ENCODE results near the gene AHSG. TPM values are rescaled to one million over a fixed set of nuclear protein-coding genes. Genes with fewer than 3 reads are reported as not detected.
"Not testable (repeated sequence)": the region's sequence is repeated elsewhere in the genome, so short reads cannot be mapped to it uniquely, and the experiment has no call there.

The AHSG gene
- total RNA-seq, 1 donor from 2014 or later = 0.19 TPM

- no peaks in the 10 kb centered on the region for H3K4me1 Mint-ChIP-seq (ENCODE audit: low read depth)
- no peak for DNase-seq (ENCODE audit: low spot score, unreplicated experiment)
- no peaks in the 10 kb centered on the region for H3K27me3 Mint-ChIP-seq
- no peak for TF ChIP-seq CTCF (IDR thresholded peaks at IDR 0.05; ENCODE audit: unreplicated experiment)
- H3K27ac Mint-ChIP-seq = no peak overlapping the region
- no peak overlapping the region for H3K4me3 Mint-ChIP-seq (ENCODE audit: low read depth)
- no peaks in the 10 kb centered on the region for H3K9me3 Mint-ChIP-seq (ENCODE audit: low read depth)
- H3K36me3 Mint-ChIP-seq (ENCODE audit: insufficient read depth) = peaks cover 23% of the 10 kb centered on the region
These were observed 32.1 kb upstream of the AHSG start for GRCh38 chr3:186580785-186581184.

DNA sequence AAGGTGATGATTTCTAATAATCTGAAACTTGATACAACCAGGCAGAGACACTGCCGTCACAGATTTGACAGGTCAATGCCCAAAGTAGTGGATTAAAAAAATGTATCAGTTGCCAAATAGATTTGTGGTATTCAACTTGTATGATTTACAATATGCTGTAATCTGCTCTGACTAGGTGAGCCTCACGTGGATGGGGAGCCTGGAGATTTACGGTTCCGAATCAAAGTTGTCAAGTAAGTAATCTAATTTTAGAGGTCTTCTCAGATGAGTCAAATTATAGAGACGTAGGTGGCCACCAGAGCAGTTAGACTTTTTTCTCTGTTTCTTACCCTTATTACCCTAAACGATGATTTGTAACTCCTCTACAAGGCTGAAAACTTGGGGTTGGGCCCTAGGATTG, 30.3 kb upstream of the AHSG start:
- TF ChIP-seq CTCF (IDR thresholded peaks at IDR 0.05; ENCODE audit: unreplicated experiment) = no peak
- Mint-ChIP-seq H3K9me3 (ENCODE audit: low read depth) (no peaks in the 10 kb centered on the region), H3K4me3 (ENCODE audit: low read depth) (no peak overlapping the region), H3K27ac (no peak overlapping the region), H3K36me3 (ENCODE audit: insufficient read depth) (peaks cover 21% of the 10 kb centered on the region), H3K27me3 (no peaks in the 10 kb centered on the region), H3K4me1 (ENCODE audit: low read depth) (no peaks in the 10 kb centered on the region)
- no peak for DNase-seq (ENCODE audit: low spot score, unreplicated experiment)

DNA sequence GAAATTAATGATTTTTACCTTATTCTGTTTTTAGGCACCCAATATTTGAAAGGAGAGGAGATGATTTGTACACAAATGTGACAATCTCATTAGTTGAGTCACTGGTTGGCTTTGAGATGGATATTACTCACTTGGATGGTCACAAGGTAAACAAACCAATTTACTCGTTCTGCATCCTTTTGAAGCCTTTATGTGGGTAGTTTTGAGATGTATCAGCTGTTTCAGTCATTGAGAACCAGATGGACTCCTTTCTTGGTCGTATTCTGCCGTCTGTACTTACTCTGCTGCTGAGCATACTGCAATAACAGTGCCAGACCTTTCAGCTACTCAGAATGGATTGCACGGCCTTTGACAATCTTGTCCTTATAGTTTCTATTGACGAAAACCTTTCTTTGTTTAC, 29.0 kb upstream of the AHSG start:
- no peak for DNase-seq (ENCODE audit: low spot score, unreplicated experiment)
- Mint-ChIP-seq H3K4me3 (ENCODE audit: low read depth) (no peak overlapping the region), H3K36me3 (ENCODE audit: insufficient read depth) (peaks cover 20% of the 10 kb centered on the region)

GRCh38 chr3:186586245-186586644, 26.6 kb upstream of the AHSG start:
- DNase-seq (ENCODE audit: low spot score, unreplicated experiment); H3K9me3 Mint-ChIP-seq (ENCODE audit: low read depth); H3K4me3 Mint-ChIP-seq (ENCODE audit: low read depth); H3K27me3 Mint-ChIP-seq; H3K4me1 Mint-ChIP-seq (ENCODE audit: low read depth); H3K27ac Mint-ChIP-seq: not testable (repeated sequence)
- peaks cover 18% of the 10 kb centered on the region for H3K36me3 Mint-ChIP-seq (ENCODE audit: insufficient read depth)

More for the DNA sequence above, 29.0 kb upstream of the AHSG start:
- no peaks in the 10 kb centered on the region for H3K9me3 Mint-ChIP-seq (ENCODE audit: low read depth)
- no peak overlapping the region for H3K27ac Mint-ChIP-seq
- no peaks in the 10 kb centered on the region for H3K4me1 Mint-ChIP-seq (ENCODE audit: low read depth)
- no peak for TF ChIP-seq CTCF (IDR thresholded peaks at IDR 0.05; ENCODE audit: unreplicated experiment)
- no peaks in the 10 kb centered on the region for H3K27me3 Mint-ChIP-seq

- Mint-ChIP-seq H3K27me3 (no peaks in the 10 kb centered on the region), H3K36me3 (ENCODE audit: insufficient read depth) (peaks cover 14% of the 10 kb centered on the region), H3K27ac (no peak overlapping the region), H3K4me3 (ENCODE audit: low read depth) (no peak overlapping the region), H3K9me3 (ENCODE audit: low read depth) (no peaks in the 10 kb centered on the region), H3K4me1 (ENCODE audit: low read depth) (peaks cover 3% of the 10 kb centered on the region)
- no peak for TF ChIP-seq CTCF (IDR thresholded peaks at IDR 0.05; ENCODE audit: unreplicated experiment)
- DNase-seq (ENCODE audit: low spot score, unreplicated experiment) = no peak
These were observed 25.7 kb upstream of the AHSG start for GRCh38 chr3:186587183-186587582.

DNA sequence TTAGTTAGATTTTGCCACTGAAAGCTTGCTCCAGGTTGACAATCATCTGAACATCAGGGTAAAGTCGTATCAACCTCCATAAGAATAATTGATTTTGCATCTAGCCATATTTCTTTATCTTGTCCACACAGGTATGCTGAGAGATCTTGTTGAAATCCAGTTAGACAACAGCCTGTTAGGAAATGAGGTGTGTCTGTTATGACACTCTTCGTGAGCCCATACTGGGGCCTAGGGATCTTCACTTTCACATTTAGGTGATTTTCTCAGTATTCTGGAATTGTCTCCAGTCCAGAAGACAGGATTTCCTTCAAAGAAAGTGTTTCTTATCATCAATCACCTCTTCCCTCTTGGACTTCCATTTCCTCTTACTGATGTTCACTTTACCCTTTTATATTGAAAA, 24.2 kb upstream of the AHSG start:
- no peak for TF ChIP-seq CTCF (IDR thresholded peaks at IDR 0.05; ENCODE audit: unreplicated experiment)
- Mint-ChIP-seq H3K4me1 (ENCODE audit: low read depth) (peaks cover 3% of the 10 kb centered on the region), H3K27ac (no peak overlapping the region), H3K36me3 (ENCODE audit: insufficient read depth) (peaks cover 9% of the 10 kb centered on the region), H3K27me3 (no peaks in the 10 kb centered on the region), H3K9me3 (ENCODE audit: low read depth) (no peaks in the 10 kb centered on the region), H3K4me3 (ENCODE audit: low read depth) (no peak overlapping the region)
- DNase-seq (ENCODE audit: low spot score, unreplicated experiment) = no peak

All from progenitor cell of endocrine pancreas (in vitro differentiated cells).